ENCODE data around the gene LENEP. TPM values are rescaled to one million over a fixed set of nuclear protein-coding genes. Genes with fewer than 3 reads are reported as not detected.
A peak's percentile ranks its signal among the peaks of the same experiment; 100 is the strongest.

Gene LENEP
- total and polyA plus RNA-seq, 2 of the 8 experiments (the other 6 are each of a cell fraction or from before 2014, with no cell fraction given), result 1.3 TPM; not detected in 1

GRCh38 chr1:154961207-154962155, 31.9 kb upstream of the LENEP start, which contains the start of gene PYGO2:
TSS of gene PYGO2 (minus strand) at chr1:154961782. CDS start at chr1:154961576, 206 bp downstream.
- WGBS, 2 experiments (ENCODE audit: extremely low coverage in 1 of 2, insufficient coverage in 1 of 2, insufficient read length in 1 of 2, insufficient replicate concordance in 2 of 2, low coverage in 1 of 2, low lambda C conversion rate in 2 of 2, missing lambda C conversion rate in 1 of 2), result 2% methylated on average over 36 of the region's 93 CpGs; no CpG with 5 or more reads in 1 of the 2 experiments
- Histone ChIP-seq H3K9me3 (ENCODE audit: insufficient read depth in 2 of 2, low read depth in 1 of 2, low read length in 1 of 2) (no peaks in the 10 kb centered on the region), H3K79me2 (ENCODE audit: control insufficient read depth in 1 of 2, insufficient read depth in 2 of 2, low read length in 2 of 2) (peaks cover 0 to 13% of the 10 kb centered on the region in 2 experiments; a peak in 3 of 4 replicates), H3K23me2 (ENCODE audit: low read depth, low read length) (peaks cover under 1% of the 10 kb centered on the region), H3K27me3 (replicated peaks in 1 of 4; ENCODE audit: control insufficient read depth in 3 of 4, extremely low read depth in 1 of 4, insufficient read depth in 3 of 4, low read length in 3 of 4) (no peaks in the 10 kb centered on the region; a peak in 1 of 7 replicates), H2BK20ac (ENCODE audit: low read length) (no peak within 1 kb of the TSS), H2AK5ac (ENCODE audit: low read depth, low read length) (no peak within 1 kb of the TSS), H3K4me1 (replicated peaks in 1 of 4; ENCODE audit: control insufficient read depth in 3 of 4, insufficient read depth in 4 of 4, low read length in 3 of 4) (peaks cover 4 to 11% (median 6%) of the 10 kb centered on the region in 4 experiments), H2BK12ac (ENCODE audit: low read depth, low read length) (peak within 1 kb of the TSS; percentile 98), H3K36me3 (ENCODE audit: control insufficient read depth in 2 of 4, insufficient read depth in 4 of 4, low read length in 3 of 4) (peaks cover 16 to 37% (median 32%) of the 10 kb centered on the region in 4 experiments), H3K9ac (replicated peaks in 1 of 4; ENCODE audit: extremely low read depth in 1 of 4, low read depth in 3 of 4, low read length in 3 of 4) (peak within 1 kb of the TSS; percentile 52 to 96 (median 94)), H3K56ac (replicated peaks; ENCODE audit: insufficient read length, low read depth, low read length) (peak within 1 kb of the TSS; percentile 91), H3K4me2 (ENCODE audit: insufficient read depth in 1 of 2, low read depth in 2 of 2, low read length in 2 of 2) (peak within 1 kb of the TSS; percentile 67 to 81), H2AFZ (ENCODE audit: low read length) (no peak within 1 kb of the TSS), H2BK120ac (replicated peaks; ENCODE audit: low read depth, low read length) (no peak within 1 kb of the TSS), H3K23ac (ENCODE audit: insufficient read length) (no peak within 1 kb of the TSS), H4K91ac (replicated peaks; ENCODE audit: insufficient read length, low read length) (peak within 1 kb of the TSS; percentile 99), H3K4ac (replicated peaks; ENCODE audit: insufficient read length, low read depth, low read length) (no peak within 1 kb of the TSS), H3K18ac (ENCODE audit: extremely low read depth, low read length) (peak within 1 kb of the TSS; percentile 97), H3K4me3 (ENCODE audit: extremely low read depth in 1 of 4, insufficient read depth in 2 of 4, low read depth in 3 of 4, low read length in 4 of 4) (peak within 1 kb of the TSS; percentile 50 to 84 (median 54)), H2BK5ac (ENCODE audit: low read depth, low read length) (peak within 1 kb of the TSS; percentile 98), H3K79me1 (ENCODE audit: low read depth, low read length) (peaks cover 4% of the 10 kb centered on the region), H4K20me1 (replicated peaks in 1 of 2; ENCODE audit: control insufficient read depth in 1 of 2, insufficient read depth in 2 of 2, low read length in 2 of 2) (peaks cover 1 to 8% of the 10 kb centered on the region in 2 experiments), H4K8ac (ENCODE audit: extremely low read depth, insufficient read depth, low read length) (peak within 1 kb of the TSS; percentile 98), H4K5ac (ENCODE audit: insufficient read length, low read depth, low read length) (peak within 1 kb of the TSS; percentile 97), H2BK15ac (ENCODE audit: low read length) (peak within 1 kb of the TSS; percentile 99; the same call in 1 of the 2 replicates), H3K27ac (ENCODE audit: low read depth, low read length) (peak within 1 kb of the TSS; percentile 99), H3K14ac (ENCODE audit: insufficient read length) (no peak within 1 kb of the TSS)
- ChIA-PET CTCF (ENCODE audit: partially characterized antibody) (interaction anchor here (0.6 to 8.2 kb wide), 11 partner anchors 9 to 774 kb away, joined by 3 to 113 read pairs (median 4); partner anchors contain the start of genes ADAM15, LENEP and SHC1), POLR2A (ENCODE audit: partially characterized antibody) (interaction anchor here (0.9 to 18.6 kb wide), 11 partner anchors 9 to 393 kb away, joined by 3 to 662 read pairs (median 4); partner anchors contain the start of genes CHRNB2, CKS1B, FLAD1 and LENEP)
- DNase-seq (ENCODE audit: low read depth in 1 of 2, low spot score in 2 of 2), result peak in 1 of 2 experiments; percentile 91
- FAIRE-seq, result no peak
- no peak for TF ChIP-seq ATF2 (IDR thresholded peaks at IDR 0.05; ENCODE audit: low read length)
- TF ChIP-seq SP1 (IDR thresholded peaks at IDR 0.05; ENCODE audit: low read depth, low read length), result no peak
- TF ChIP-seq CBX8 (IDR thresholded peaks at IDR 0.05; ENCODE audit: borderline replicate concordance, low read depth, low read length), result no peak
- peak in 1 of 2 experiments; percentile 10; a peak in 1 of 4 replicates for TF ChIP-seq HDAC2 (IDR thresholded peaks at IDR 0.05; ENCODE audit: borderline replicate concordance in 1 of 2, low read depth in 2 of 2, low read length in 2 of 2)
- TF ChIP-seq MAX (IDR thresholded peaks at IDR 0.05), result peak; percentile 35; the same call in 1 of the 2 replicates
- TF ChIP-seq RFX5 (IDR thresholded peaks at IDR 0.05; ENCODE audit: borderline replicate concordance, low read depth, low read length), result no peak
- no peak for TF ChIP-seq BCL11A (IDR thresholded peaks at IDR 0.05; ENCODE audit: low read depth in 2 of 2, low read length in 2 of 2)
